GM21786 (cell line): Measurements from ENCODE around the gene SERINC3.
"Not testable (repeated sequence)": the region's sequence is repeated elsewhere in the genome, so short reads cannot be mapped to it uniquely, and the experiment has no call there.

Source experiments
- ATAC-seq: cut with Tn5 transposase; IDR thresholded peaks from one replicate; pipeline ENCODE4 v1.9.1; 2021; ENCODE audit not compliant: unreplicated experiment

The SERINC3 gene

DNA sequence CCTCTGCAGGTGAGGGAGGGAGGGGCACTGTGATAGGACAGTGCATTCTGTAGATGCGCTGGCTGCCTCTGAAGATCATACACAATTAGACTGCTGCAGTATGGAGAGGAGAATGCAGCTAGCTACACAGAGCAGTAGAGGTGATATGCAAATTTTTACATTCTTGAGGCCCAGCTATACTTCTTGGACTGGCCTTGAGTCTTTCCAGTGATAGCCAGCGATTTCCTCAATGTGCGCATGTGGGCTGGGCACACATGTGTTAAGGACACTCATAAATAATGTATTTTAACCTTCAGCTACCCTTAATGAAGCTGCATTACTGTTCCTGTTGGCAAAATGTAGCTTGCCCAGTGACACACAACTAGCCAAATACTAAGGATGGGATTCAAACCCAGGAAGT lies 27.2 kb downstream of the SERINC3 start:
- ATAC-seq = no peak

DNA sequence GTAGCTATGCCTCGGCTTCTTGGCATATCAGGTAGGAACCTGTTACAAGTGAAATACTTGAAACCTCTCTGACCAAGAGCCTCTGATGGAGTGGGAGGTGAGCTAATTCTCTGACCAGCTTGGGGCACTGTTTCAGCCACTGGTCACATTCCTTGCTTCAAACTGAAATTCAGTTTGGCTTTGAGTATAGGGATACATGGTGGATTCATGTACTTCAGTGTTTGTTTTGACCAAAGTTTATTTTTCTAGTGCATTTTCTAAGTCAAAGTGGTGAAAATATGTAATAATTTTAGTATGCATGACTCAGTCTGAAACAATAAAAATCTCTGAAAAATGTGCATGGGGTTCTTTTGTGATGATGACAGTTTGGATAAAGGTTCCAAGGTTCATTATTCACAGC lies 27.6 kb downstream of the SERINC3 start:
- ATAC-seq = no peak

DNA sequence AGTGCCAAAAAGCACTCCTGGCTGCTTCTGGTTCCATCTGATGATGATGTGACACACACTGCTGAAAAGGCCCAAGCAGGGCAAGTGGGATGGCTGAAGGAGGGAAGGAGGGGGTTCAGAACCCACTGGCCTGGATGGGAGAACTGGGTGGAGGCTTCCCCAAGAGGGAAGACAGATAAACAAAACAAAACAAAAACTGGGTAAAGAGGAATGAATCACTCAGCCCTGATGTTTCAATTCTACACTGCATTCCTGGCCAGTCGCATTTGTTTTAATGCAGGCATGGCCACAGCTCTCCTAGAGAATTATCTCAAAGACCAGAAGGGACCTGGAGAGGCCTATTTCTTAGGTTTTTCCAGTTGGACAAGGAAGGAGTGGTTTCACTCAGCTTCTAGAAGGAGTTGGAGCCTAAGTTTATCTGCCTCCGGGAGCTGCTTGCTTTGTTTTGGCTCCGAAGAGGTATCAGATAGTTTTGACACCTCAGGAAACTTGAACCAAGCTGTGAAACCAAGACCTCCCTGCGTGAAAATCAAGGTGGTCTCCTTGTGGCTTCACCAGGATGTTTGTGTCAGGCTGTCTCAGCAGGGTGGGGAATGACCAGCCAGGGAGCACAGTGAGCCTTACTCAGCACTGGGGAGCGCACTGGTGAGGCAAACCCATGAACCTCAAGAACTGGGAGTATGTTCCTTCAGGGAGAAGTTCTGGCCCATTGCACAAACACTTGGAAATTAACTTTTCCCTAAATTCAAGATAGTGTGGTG lies 30.1 kb downstream of the SERINC3 start:
- ATAC-seq = no peak

DNA sequence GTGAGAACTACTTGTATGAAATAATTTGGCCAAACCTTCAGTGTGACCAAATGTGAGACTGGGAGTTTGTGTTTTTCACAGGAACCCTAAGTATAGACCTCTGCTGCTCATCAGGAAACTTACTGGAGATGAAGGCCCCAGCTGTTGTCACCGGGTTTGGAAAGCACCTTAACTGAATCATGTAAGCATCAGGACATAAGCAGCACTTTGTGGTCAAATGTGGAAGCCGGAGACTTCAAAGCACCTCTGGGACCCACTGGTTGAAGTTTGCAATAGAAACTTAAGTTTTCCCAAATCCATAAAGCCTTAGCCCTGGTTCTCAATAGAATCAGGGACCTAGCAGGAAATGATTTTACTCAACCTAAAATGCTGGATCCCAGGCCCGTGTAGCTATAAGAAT lies 31.9 kb downstream of the SERINC3 start:
- no peak for ATAC-seq

DNA sequence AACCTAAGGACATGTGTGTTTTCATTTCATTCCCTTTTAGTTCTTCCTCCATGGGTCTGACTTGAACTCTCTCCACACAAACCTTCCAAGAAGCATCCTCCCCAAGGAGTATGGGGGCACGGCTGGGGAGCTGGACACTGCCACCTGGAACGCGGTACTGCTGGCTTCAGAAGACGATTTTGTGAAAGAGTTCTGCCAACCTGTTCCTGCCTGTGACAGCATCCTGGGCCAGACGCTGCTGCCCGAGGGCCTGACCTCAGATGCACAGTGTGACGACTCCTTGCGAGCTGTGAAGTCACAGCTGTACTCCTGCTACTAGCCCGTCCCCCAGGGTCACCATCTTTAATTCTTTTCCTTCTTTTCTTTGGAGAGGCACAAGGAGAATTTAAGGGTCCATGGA lies 32.6 kb downstream of the SERINC3 start:
- no peak for ATAC-seq

DNA sequence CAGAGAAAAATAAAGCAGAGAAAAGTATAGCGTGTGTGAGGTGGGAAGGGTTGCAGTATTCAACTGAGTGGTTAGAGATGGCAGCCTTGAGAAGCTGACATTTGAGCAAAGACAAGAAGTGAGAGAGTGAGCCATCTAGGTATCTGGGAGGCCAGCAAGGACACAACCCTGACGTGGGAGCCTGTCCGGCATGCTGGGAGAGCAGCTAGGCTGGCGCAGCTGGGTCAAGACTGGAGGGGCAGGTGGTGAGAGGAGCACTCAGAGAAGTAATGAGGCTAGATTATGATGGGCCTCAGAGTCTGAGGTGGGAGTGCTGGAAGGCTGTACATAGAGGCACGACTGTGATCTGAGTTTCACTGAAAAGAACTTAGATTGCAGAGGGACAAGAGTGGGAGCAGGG lies 33.3 kb downstream of the SERINC3 start:
- no peak for ATAC-seq

DNA sequence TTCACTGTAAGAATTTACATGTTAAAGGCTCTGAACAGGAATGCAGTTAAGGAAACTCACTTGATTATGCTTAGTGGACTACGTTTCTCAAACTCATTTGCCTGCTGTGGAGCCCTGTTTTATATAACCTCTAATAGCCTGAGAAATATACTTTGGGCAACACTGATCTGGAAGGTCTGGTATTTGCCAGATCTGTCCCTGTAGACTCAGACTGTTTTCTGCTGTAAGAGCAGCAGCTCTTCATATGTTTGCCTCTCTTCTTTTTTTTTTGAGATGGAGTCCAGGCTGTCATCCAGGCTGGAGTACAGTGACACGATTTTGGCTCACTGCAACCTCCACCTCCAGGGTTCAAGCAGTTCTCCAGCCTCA lies 36.1 kb downstream of the SERINC3 start:
- ATAC-seq = no peak

DNA sequence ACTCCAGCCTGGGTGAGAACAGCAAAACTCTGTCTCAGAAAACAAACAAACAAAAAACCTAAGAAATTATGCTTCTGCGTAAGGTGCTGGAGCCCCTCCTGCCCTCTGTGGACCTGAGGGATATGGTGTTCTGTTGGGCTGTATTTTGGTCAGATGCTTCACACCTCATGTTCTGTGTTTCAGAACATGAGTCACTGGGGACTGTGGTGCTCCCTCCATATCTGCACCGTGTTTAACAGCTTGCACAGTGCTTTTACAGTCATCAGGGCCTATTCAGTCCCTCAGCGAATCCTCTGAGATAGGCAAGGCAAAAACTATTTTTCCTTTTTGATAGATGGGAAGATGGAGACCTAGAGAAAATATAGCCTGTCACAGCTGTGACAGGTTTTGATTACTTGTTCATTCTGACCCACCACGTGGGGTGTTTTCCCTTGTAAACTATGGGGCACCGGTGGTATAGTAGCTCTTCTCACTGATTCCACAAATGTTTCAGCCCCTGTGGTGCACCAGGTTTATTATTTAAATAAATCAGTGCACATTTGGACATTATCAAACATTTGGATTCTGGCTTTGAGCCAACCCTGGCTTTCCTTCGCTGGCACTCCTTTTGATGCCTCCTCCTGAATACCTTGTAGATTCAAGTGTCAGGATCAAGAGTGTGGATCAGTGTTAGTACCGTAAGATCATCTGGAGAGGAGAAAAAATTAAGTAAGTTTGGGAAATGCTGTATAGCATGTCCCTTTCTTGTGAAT lies 36.6 kb downstream of the SERINC3 start:
- no peak for ATAC-seq

DNA sequence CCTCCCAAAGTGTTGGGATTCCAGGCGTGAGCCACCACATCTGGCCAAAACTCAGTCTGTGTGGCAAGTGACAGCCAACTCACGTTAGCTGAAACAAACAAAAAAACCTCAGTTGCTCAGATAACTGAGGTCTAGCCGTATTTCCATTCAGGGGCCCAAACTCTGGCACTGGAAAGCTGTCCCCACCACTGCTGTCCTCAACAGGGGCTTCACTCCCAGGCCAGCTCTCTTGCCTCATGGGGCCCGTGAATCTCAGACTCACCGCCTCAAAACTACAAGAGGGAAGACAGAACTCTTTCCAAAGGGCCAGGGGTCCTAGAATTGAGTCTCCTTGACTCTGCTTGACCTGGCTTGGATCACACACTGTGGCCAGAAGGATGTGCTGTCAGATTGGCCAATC lies 38.8 kb downstream of the SERINC3 start:
- no peak for ATAC-seq

GRCh38 chr20:44481719-44482416 lies 40.0 kb downstream of the SERINC3 start:
- no peak for ATAC-seq

- no peak for ATAC-seq
Observed at GRCh38 chr20:44480097-44480496, 41.8 kb downstream of the SERINC3 start.

GRCh38 chr20:44479643-44480042 lies 42.2 kb downstream of the SERINC3 start:
- ATAC-seq = no peak

- no peak for ATAC-seq
Observed at GRCh38 chr20:44478206-44478605, 43.7 kb downstream of the SERINC3 start.

- no peak for ATAC-seq
Observed at GRCh38 chr20:44477151-44477550, 44.7 kb downstream of the SERINC3 start.

GRCh38 chr20:44475694-44476560 lies 45.9 kb downstream of the SERINC3 start, which contains the start of gene TTPAL:
TSS of gene TTPAL (plus strand) at chr20:44475874. CDS start at chr20:44480000, 4,126 bp downstream.
- ATAC-seq = peak; percentile 89

DNA sequence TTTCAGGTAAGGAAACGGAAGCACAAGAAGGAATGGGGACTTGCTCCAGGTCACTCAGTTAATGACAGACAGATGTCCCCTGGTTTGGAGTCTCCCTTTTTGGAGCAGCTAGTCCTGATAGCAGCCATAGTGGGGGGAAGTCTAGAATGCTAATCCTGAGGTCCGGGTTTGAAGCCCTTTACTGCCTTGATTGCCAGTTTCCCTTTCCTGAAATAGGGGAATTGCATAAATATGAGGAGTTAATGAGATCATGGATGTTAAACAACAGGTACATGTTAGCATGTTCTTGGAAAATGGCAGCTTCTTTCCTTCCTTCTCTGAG lies 46.5 kb downstream of the SERINC3 start:
- no peak for ATAC-seq

GRCh38 chr20:44472283-44472682 lies 49.6 kb downstream of the SERINC3 start:
- ATAC-seq = not testable (repeated sequence)

DNA sequence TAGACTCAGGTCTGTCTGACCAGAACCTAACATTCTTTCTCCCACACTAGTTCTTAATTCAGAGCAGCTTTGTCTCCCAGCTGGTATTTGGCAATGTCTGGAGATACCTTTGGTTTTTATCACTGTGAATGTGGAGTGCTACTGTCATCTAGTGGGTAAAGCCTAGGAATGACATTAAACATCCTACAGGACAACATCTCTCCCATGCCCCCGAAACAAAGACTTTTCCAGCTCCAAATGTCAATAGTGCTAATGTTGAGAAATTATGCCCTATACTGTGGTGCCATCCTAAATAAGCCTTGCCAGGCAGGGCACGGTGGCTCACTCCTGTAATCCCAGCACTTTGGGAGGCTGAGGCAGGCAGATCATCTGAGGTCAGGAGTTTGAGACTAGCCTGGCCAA lies 50.4 kb downstream of the SERINC3 start:
- no peak for ATAC-seq

- ATAC-seq = no peak
Observed at GRCh38 chr20:44470327-44470726, 51.5 kb downstream of the SERINC3 start.

DNA sequence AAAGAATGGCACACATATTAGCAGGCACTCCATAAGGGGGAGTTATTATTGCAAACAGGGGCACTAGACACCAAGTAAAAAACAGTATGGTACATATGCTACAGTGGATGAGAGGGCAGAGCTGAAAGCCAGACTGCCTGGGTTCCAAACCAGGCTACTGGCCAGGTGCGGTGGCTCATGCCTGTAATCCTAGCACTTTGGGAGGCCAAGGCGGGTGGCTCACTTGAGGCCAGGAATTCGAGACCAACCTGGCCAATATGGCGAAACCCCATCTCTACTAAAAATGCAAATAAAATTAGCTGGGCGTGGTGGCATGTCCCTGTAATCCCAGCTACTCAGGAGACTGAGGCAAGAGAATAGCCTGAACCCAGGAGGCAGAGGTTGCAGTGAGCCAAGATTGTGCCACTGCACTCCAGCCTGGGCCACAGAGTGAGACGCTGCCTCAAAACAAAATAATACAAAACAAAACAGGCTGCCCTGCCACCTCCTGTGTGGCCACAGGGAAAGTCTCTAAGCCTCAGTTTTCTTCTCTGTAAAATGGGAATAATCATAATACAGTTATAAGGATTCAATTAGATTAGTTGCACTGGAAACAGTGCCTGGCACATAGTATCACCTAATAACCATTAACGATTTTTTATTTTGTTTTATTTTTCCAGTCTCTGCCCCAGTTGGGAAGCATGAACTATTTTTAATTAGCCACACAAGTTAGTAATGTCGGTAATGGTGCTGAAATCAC lies 53.7 kb downstream of the SERINC3 start:
- no peak for ATAC-seq
